ENCODE data around the gene FAM20A. TPM values are rescaled to one million over a fixed set of nuclear protein-coding genes. Genes with fewer than 3 reads are reported as not detected.
"Not testable (repeated sequence)": the region's sequence is repeated elsewhere in the genome, so short reads cannot be mapped to it uniquely, and the experiment has no call there.

Gene FAM20A
- total and polyA plus RNA-seq, 2 donors (not counting 1 experiment from before 2014, with no cell fraction given), result not detected

GRCh38 chr17:68519911-68520310 is 81.3 kb downstream of the FAM20A start:
- ATAC-seq (ENCODE audit: low read depth) (no peak), DNase-seq (no peak)
- Histone ChIP-seq H4K20me1 (ENCODE audit: control insufficient read depth, insufficient read depth, low read length, poor library complexity, severe bottlenecking) (peaks cover 34% of the 10 kb centered on the region), H2AFZ (ENCODE audit: insufficient read depth, low read depth, low read length, poor library complexity, severe bottlenecking) (no peak overlapping the region), H3K4me3 (ENCODE audit: control extremely low read depth in 1 of 5, extremely low read depth in 1 of 5, insufficient read depth in 1 of 5, low read depth in 2 of 5, low read length in 4 of 5) (no peak overlapping the region), H3K36me3 (replicated peaks in 1 of 2; ENCODE audit: control extremely low read depth in 1 of 2, control insufficient read depth in 1 of 2, extremely low read depth in 1 of 2, insufficient read depth in 2 of 2, low read length in 1 of 2) (peaks cover 11 to 67% of the 10 kb centered on the region in 2 experiments), H3K4me1 (ENCODE audit: control insufficient read depth in 2 of 2, insufficient read depth in 2 of 2, low read length in 2 of 2) (peaks cover 4 to 5% of the 10 kb centered on the region in 2 donors), H3K27me3 (replicated peaks in 1 of 4; ENCODE audit: control extremely low read depth in 1 of 4, control insufficient read depth in 3 of 4, insufficient read depth in 4 of 4, low read length in 3 of 4) (no peaks in the 10 kb centered on the region), H3K9ac (ENCODE audit: low read length) (no peak overlapping the region), H3K9me3 (ENCODE audit: control extremely low read depth in 1 of 3, control insufficient read depth in 2 of 3, insufficient read depth in 1 of 3, low read length in 2 of 3) (no peaks in the 10 kb centered on the region), H3K27ac (ENCODE audit: low read length in 2 of 2) (no peak overlapping the region), H3K79me2 (ENCODE audit: control insufficient read depth, insufficient read depth, low read length) (peaks cover 67% of the 10 kb centered on the region), H3K4me2 (replicated peaks; ENCODE audit: low read depth, low read length, poor library complexity, severe bottlenecking) (no peak overlapping the region)
- Mint-ChIP-seq H3K4me1 (peaks cover 24% of the 10 kb centered on the region), H3K9me3 (ENCODE audit: insufficient read depth) (no peaks in the 10 kb centered on the region), H3K4me3 (no peak overlapping the region), H3K27ac (no peak overlapping the region), H3K27me3 (no peaks in the 10 kb centered on the region)
- ChIA-PET POLR2A (no interaction called here), CTCF (no interaction called here)
- intact Hi-C loops (cut with micrococcal nuclease), result no loop called here
- TF ChIP-seq CTCF (IDR thresholded peaks at IDR 0.05) (no peak), EZH2 (IDR thresholded peaks at IDR 0.05; ENCODE audit: borderline replicate concordance, insufficient read depth, low read depth, low read length, poor library complexity, severe bottlenecking) (no peak)
- no CpG with 5 or more reads among the region's 1 CpG for WGBS (ENCODE audit: insufficient coverage)

GRCh38 chr17:68519051-68519450 is 82.1 kb downstream of the FAM20A start:
- intact Hi-C loops (cut with micrococcal nuclease); ATAC-seq (ENCODE audit: low read depth); H3K27ac ChIP-seq (ENCODE audit: low read length in 2 of 2); H3K4me2 ChIP-seq (replicated peaks; ENCODE audit: low read depth, low read length, poor library complexity, severe bottlenecking); POLR2A ChIA-PET; H3K4me3 Mint-ChIP-seq; H3K4me3 ChIP-seq (ENCODE audit: control extremely low read depth in 1 of 5, extremely low read depth in 1 of 5, insufficient read depth in 1 of 5, low read depth in 2 of 5, low read length in 4 of 5); H2AFZ ChIP-seq (ENCODE audit: insufficient read depth, low read depth, low read length, poor library complexity, severe bottlenecking); H3K9me3 ChIP-seq (ENCODE audit: control extremely low read depth in 1 of 3, control insufficient read depth in 2 of 3, insufficient read depth in 1 of 3, low read length in 2 of 3); H3K9ac ChIP-seq (ENCODE audit: low read length); H3K27me3 Mint-ChIP-seq; H3K27ac Mint-ChIP-seq; H3K27me3 ChIP-seq (replicated peaks in 1 of 4; ENCODE audit: control extremely low read depth in 1 of 4, control insufficient read depth in 3 of 4, insufficient read depth in 4 of 4, low read length in 3 of 4); H3K9me3 Mint-ChIP-seq (ENCODE audit: insufficient read depth); DNase-seq; CTCF ChIA-PET: not testable (repeated sequence)
- peaks cover 10 to 13% of the 10 kb centered on the region in 2 donors for H3K4me1 ChIP-seq (ENCODE audit: control insufficient read depth in 2 of 2, insufficient read depth in 2 of 2, low read length in 2 of 2)
- WGBS (ENCODE audit: insufficient coverage), result 100% methylated on average over 1 of the region's 3 CpGs
- H3K36me3 ChIP-seq (replicated peaks in 1 of 2; ENCODE audit: control extremely low read depth in 1 of 2, control insufficient read depth in 1 of 2, extremely low read depth in 1 of 2, insufficient read depth in 2 of 2, low read length in 1 of 2), result peaks cover 11 to 61% of the 10 kb centered on the region in 2 experiments
- H4K20me1 ChIP-seq (ENCODE audit: control insufficient read depth, insufficient read depth, low read length, poor library complexity, severe bottlenecking), result peaks cover 39% of the 10 kb centered on the region
- H3K79me2 ChIP-seq (ENCODE audit: control insufficient read depth, insufficient read depth, low read length), result peaks cover 75% of the 10 kb centered on the region
- peaks cover 32% of the 10 kb centered on the region for H3K4me1 Mint-ChIP-seq

Measured in B cell (primary cell).